ENCODE data around the gene GYPE. TPM values are rescaled to one million over a fixed set of nuclear protein-coding genes. Genes with fewer than 3 reads are reported as not detected.
"Not testable (repeated sequence)": the region's sequence is repeated elsewhere in the genome, so short reads cannot be mapped to it uniquely, and the experiment has no call there.

Gene GYPE
- total and polyA plus RNA-seq, 2 donors (not counting 3 experiments of a cell fraction or from before 2014, with no cell fraction given) = 0.58 TPM; not detected in 1

GRCh38 chr4:143858456-143858855, 46.9 kb downstream of the GYPE start:
- no peak overlapping the region for H2AFZ ChIP-seq (ENCODE audit: low read depth, low read length)
- no peaks in the 10 kb centered on the region for H3K9me3 ChIP-seq (replicated peaks; ENCODE audit: control insufficient read depth, insufficient read depth, low read length)
- H3K4me3 ChIP-seq (replicated peaks in 1 of 3; ENCODE audit: insufficient read depth in 1 of 3, low read depth in 1 of 3, low read length in 3 of 3) = no peak overlapping the region
- H3K9ac ChIP-seq (replicated peaks; ENCODE audit: extremely low read depth, insufficient read depth, low read length) = no peak overlapping the region
- no peaks in the 10 kb centered on the region for H3K79me2 ChIP-seq (ENCODE audit: control insufficient read depth, insufficient read depth, low read length)
- ChIA-PET POLR2A (no interaction called here), CTCF (no interaction called here)
- H3K27me3 ChIP-seq (ENCODE audit: control insufficient read depth in 2 of 2, insufficient read depth in 2 of 2, low read length in 2 of 2) = no peaks in the 10 kb centered on the region
- TF ChIP-seq MAX (IDR thresholded peaks at IDR 0.05; ENCODE audit: insufficient read depth, insufficient read length) (no peak), POLR2AphosphoS5 (IDR thresholded peaks at IDR 0.05; ENCODE audit: insufficient read depth, low read depth, low read length) (no peak), CTCF (IDR thresholded peaks at IDR 0.05; ENCODE audit: extremely low read depth in 1 of 2, insufficient read depth in 1 of 2, low read depth in 1 of 2, low read length in 2 of 2) (no peak), EZH2 (IDR thresholded peaks at IDR 0.05; ENCODE audit: borderline replicate concordance, low read depth, low read length, severe bottlenecking) (no peak), JUN (IDR thresholded peaks at IDR 0.05; ENCODE audit: borderline replicate concordance, insufficient read depth, insufficient read length, low read depth) (no peak)
- no peak for FAIRE-seq
- DNase-seq (ENCODE audit: low read depth, low spot score) = no peak
- no peak overlapping the region for H3K27ac ChIP-seq (ENCODE audit: insufficient read depth, low read depth, low read length)
- dilution Hi-C loops (cut with MboI; ENCODE audit: extremely low pct_ligation_motif_present, low sequenced_read_pairs) = no loop called here
- H3K36me3 ChIP-seq (ENCODE audit: control insufficient read depth in 2 of 2, extremely low read depth in 1 of 2, insufficient read depth in 2 of 2, low read length in 2 of 2) = no peaks in the 10 kb centered on the region
- BruUV-seq (replicated peaks) = no TSS peak
- intact Hi-C loops (cut with micrococcal nuclease) = loop anchor here (10.0 kb wide), 1 partner anchor 116 kb away; no protein-coding TSS in a partner anchor
- no peaks in the 10 kb centered on the region for H3K9me1 ChIP-seq (replicated peaks; ENCODE audit: control insufficient read depth, extremely low read depth, insufficient read depth, low read length)
- H3K4me2 ChIP-seq (ENCODE audit: insufficient read depth, low read length) = no peak overlapping the region
- no peaks in the 10 kb centered on the region for H3K4me1 ChIP-seq (ENCODE audit: control insufficient read depth, extremely low read depth, insufficient read depth, low read length)
- no peaks in the 10 kb centered on the region for H4K20me1 ChIP-seq (replicated peaks; ENCODE audit: control insufficient read depth, extremely low read depth, insufficient read depth, low read length)

- H3K9ac ChIP-seq (replicated peaks; ENCODE audit: extremely low read depth, insufficient read depth, low read length); FAIRE-seq; H3K36me3 ChIP-seq (ENCODE audit: control insufficient read depth in 2 of 2, extremely low read depth in 1 of 2, insufficient read depth in 2 of 2, low read length in 2 of 2); H3K4me1 ChIP-seq (ENCODE audit: control insufficient read depth, extremely low read depth, insufficient read depth, low read length); H3K4me2 ChIP-seq (ENCODE audit: insufficient read depth, low read length); H4K20me1 ChIP-seq (replicated peaks; ENCODE audit: control insufficient read depth, extremely low read depth, insufficient read depth, low read length); dilution Hi-C loops (cut with MboI; ENCODE audit: extremely low pct_ligation_motif_present, low sequenced_read_pairs); H3K27ac ChIP-seq (ENCODE audit: insufficient read depth, low read depth, low read length); CTCF ChIA-PET; BruUV-seq (replicated peaks); H3K4me3 ChIP-seq (replicated peaks in 1 of 3; ENCODE audit: insufficient read depth in 1 of 3, low read depth in 1 of 3, low read length in 3 of 3); H3K9me1 ChIP-seq (replicated peaks; ENCODE audit: control insufficient read depth, extremely low read depth, insufficient read depth, low read length); H3K27me3 ChIP-seq (ENCODE audit: control insufficient read depth in 2 of 2, insufficient read depth in 2 of 2, low read length in 2 of 2); H3K79me2 ChIP-seq (ENCODE audit: control insufficient read depth, insufficient read depth, low read length); H3K9me3 ChIP-seq (replicated peaks; ENCODE audit: control insufficient read depth, insufficient read depth, low read length); POLR2A ChIA-PET; DNase-seq (ENCODE audit: low read depth, low spot score); H2AFZ ChIP-seq (ENCODE audit: low read depth, low read length): not testable (repeated sequence)
- intact Hi-C loops (cut with micrococcal nuclease) = loop anchor here (10.0 kb wide), 1 partner anchor 117 kb away; no protein-coding TSS in a partner anchor
Observed at GRCh38 chr4:143857391-143858336, 47.7 kb downstream of the GYPE start.

GRCh38 chr4:143856017-143856557, 49.3 kb downstream of the GYPE start:
- H3K4me3 ChIP-seq (replicated peaks in 1 of 3; ENCODE audit: insufficient read depth in 1 of 3, low read depth in 1 of 3, low read length in 3 of 3); H3K9me1 ChIP-seq (replicated peaks; ENCODE audit: control insufficient read depth, extremely low read depth, insufficient read depth, low read length); H3K4me1 ChIP-seq (ENCODE audit: control insufficient read depth, extremely low read depth, insufficient read depth, low read length); H3K4me2 ChIP-seq (ENCODE audit: insufficient read depth, low read length); POLR2A ChIA-PET; dilution Hi-C loops (cut with MboI; ENCODE audit: extremely low pct_ligation_motif_present, low sequenced_read_pairs); H3K79me2 ChIP-seq (ENCODE audit: control insufficient read depth, insufficient read depth, low read length); DNase-seq (ENCODE audit: low read depth, low spot score); H3K27me3 ChIP-seq (ENCODE audit: control insufficient read depth in 2 of 2, insufficient read depth in 2 of 2, low read length in 2 of 2); H3K9me3 ChIP-seq (replicated peaks; ENCODE audit: control insufficient read depth, insufficient read depth, low read length); FAIRE-seq; H3K36me3 ChIP-seq (ENCODE audit: control insufficient read depth in 2 of 2, extremely low read depth in 1 of 2, insufficient read depth in 2 of 2, low read length in 2 of 2); BruUV-seq (replicated peaks); H2AFZ ChIP-seq (ENCODE audit: low read depth, low read length); H3K9ac ChIP-seq (replicated peaks; ENCODE audit: extremely low read depth, insufficient read depth, low read length); CTCF ChIA-PET; H4K20me1 ChIP-seq (replicated peaks; ENCODE audit: control insufficient read depth, extremely low read depth, insufficient read depth, low read length); H3K27ac ChIP-seq (ENCODE audit: insufficient read depth, low read depth, low read length): not testable (repeated sequence)
- intact Hi-C loops (cut with micrococcal nuclease) = loop anchor here (10.0 kb wide), 1 partner anchor 119 kb away; no protein-coding TSS in a partner anchor

Measured in endothelial cell of umbilical vein (primary cell).